Measurements from ENCODE around the gene BCL2L11.

GRCh38 chr2:111133603-111134002 is 12.9 kb downstream of the BCL2L11 start:
- no peak for TF ChIP-seq GABPA (IDR thresholded peaks at IDR 0.05; ENCODE audit: low read depth)
- TF ChIP-seq CTCF (IDR thresholded peaks at IDR 0.05; ENCODE audit: insufficient read depth, low read length): no peak
- peak; percentile 65 for TF ChIP-seq REST (IDR thresholded peaks at IDR 0.05; ENCODE audit: insufficient replicate concordance, low read depth)
- TF ChIP-seq POLR2AphosphoS5 (IDR thresholded peaks at IDR 0.05; ENCODE audit: low read depth): no peak

All from HL-60 (cell line).